ENCODE data around the gene ARHGEF9.

GRCh38 chrX:63656871-63657580 is 128.0 kb downstream of the ARHGEF9 start:
- TF ChIP-seq CTCF (IDR thresholded peaks at IDR 0.05) (no peak), POLR2A (IDR thresholded peaks at IDR 0.05) (no peak)

All from adrenal gland (tissue), 5 donors.